Spleen (tissue), 11 donors: Measurements from ENCODE around the gene PDE6G. TPM values are rescaled to one million over a fixed set of nuclear protein-coding genes. Genes with fewer than 3 reads are reported as not detected.

Experiments used
- DNase-seq: peaks from one replicate; pipeline ENCODE4 v3.0.0-alpha.2; 2020
- H3K27ac ChIP-seq, 8 donors: fragments of 200-600 bp; sonication (generic) in 7 of 8; 1 replicate in 4 of 8; 2 replicates in 4 of 8; pipeline versions ENCODE4 v1.5.0 to v1.8.0; 2016 to 2021; ENCODE audit warnings: inconsistent platforms in 4 of 8, mild to moderate bottlenecking in 4 of 8, moderate library complexity in 1 of 8
- H3K27me3 ChIP-seq, 7 donors: fragments of 200-600 bp; sonication (generic) in 6 of 7; replicated peaks in 1 of 7; 1 replicate in 4 of 7; 2 replicates in 3 of 7; pipeline versions ENCODE4 v1.5.0 to v1.8.0; 2016 to 2021; ENCODE audit warnings: inconsistent platforms in 3 of 7, mild to moderate bottlenecking in 1 of 7
- H3K36me3 ChIP-seq, 6 donors: fragments of 200-600 bp; sonication (generic) in 5 of 6; 1 replicate in 4 of 6; 2 replicates in 2 of 6; pipeline versions ENCODE4 v1.5.0 to v1.8.0; 2016 to 2021; ENCODE audit warnings: inconsistent platforms in 2 of 6
- H3K4me1 ChIP-seq, 6 donors: fragments of 200-600 bp; sonication (generic) in 5 of 6; 1 replicate in 3 of 6; 2 replicates in 3 of 6; pipeline versions ENCODE4 v1.5.0 to v1.8.0; 2016 to 2021; ENCODE audit warnings: inconsistent platforms in 3 of 6
- H3K4me3 ChIP-seq, 8 donors: fragments of 200-600 bp; sonication (generic) in 7 of 8; 1 replicate in 4 of 8; 2 replicates in 4 of 8; pipeline versions ENCODE4 v1.5.0 to v1.8.0; 2016 to 2021; ENCODE audit warnings: inconsistent platforms in 4 of 8, mild to moderate bottlenecking in 4 of 8, moderate library complexity in 2 of 8
- H3K9me3 ChIP-seq, 8 donors: fragments of 200-600 bp; sonication (generic) in 7 of 8; 1 replicate in 4 of 8; 2 replicates in 4 of 8; pipeline versions ENCODE4 v1.5.0 to v1.8.0; 2016 to 2021; ENCODE audit warnings: inconsistent platforms in 4 of 8
- CTCF ChIP-seq, 11 experiments: fragments of 200-600 bp in 7 of 11; fragments of 450-650 bp in 4 of 11; sonication (generic) in 4 of 11; IDR thresholded peaks in 8 of 11; conservative IDR thresholded peaks in 3 of 11; 1 replicate in 7 of 11; 2 replicates in 4 of 11; pipeline versions ENCODE4 v1.4.0 to v1.8.0; 2016 to 2021; ENCODE audit warnings: antibody characterized with exemption in 11 of 11, inconsistent platforms in 4 of 11, mild to moderate bottlenecking in 1 of 11
- POLR2A ChIP-seq, 3 donors: fragments of 450-650 bp; IDR thresholded peaks; one replicate each; pipeline ENCODE4 v1.5.1; 2017; ENCODE audit warnings: antibody characterized with exemption in 3 of 3, mild to moderate bottlenecking in 1 of 3
- POLR2AphosphoS5 ChIP-seq, 3 donors: sonication (generic); formaldehyde crosslinking; IDR thresholded peaks; one replicate each; pipeline ENCODE4 v1.5.1; 2017; ENCODE audit warnings: antibody characterized with exemption in 3 of 3
- WGBS, 5 donors: extraction: QIAGEN DNeasy Blood & Tissue Kit in 3 of 5; methylation state at CpG; one replicate each; pipeline versions ENCODE4 v1.1.5 to v1.1.7; 2013 to 2018; 5-methylcytosine and 5-hydroxymethylcytosine counted together
- intact Hi-C: fragments of 100-400 bp; cut with DNase I; formaldehyde crosslinking; loops from one replicate; pipeline ENCODE4 v1.15.0; 2023; ENCODE audit warnings: low total_unique reads
- polyA plus RNA-seq, 3 donors: library from polyadenylated mRNA; stranded (reverse); fragments of 200-250 nt; gene quantifications; one replicate each; pipeline ENCODE4 v1.2.1, GENCODE V29; 2013
- total RNA-seq, 7 donors: library from RNA; depleted of rRNA in 3 of 7; stranded (reverse); fragments of >200 nt in 3 of 7; fragmentation: NEBNext Ultra II Directional in 4 of 7; extraction: Animal tissue kit (Norgen Biotek cat#: 25700) in 4 of 7; gene quantifications; one replicate each; pipeline versions ENCODE4 v1.1.0 to v1.2.1, GENCODE V29; 2016 to 2021
- donor health status: healthy with polysubstance abuse.
- donor health status: DM: no; HTN: no; CAD: no; lungs with moderate emphysema.
- donor health status: DM: no; HTN: no; CAD: no.
- donor health status: Bipolar disorder and iron deficiency.
- donor health status: healthy.
- donor health status: DM: no; HTN: no; CAD: no.
- donor health status: DM: yes; HTN: yes; CAD: no.

The PDE6G gene
- total and polyA plus RNA-seq, 10 donors = 6.7 to 27.0 (median 19.4) TPM

GRCh38 chr17:81648013-81648706, 8.2 kb downstream of the PDE6G start:
- H3K27me3 ChIP-seq = peaks cover 0 to 62% (median 36%) of the 10 kb centered on the region in 7 donors
- intact Hi-C loops = no loop called here
- no peaks in the 10 kb centered on the region for H3K36me3 ChIP-seq
- WGBS, 5 donors = 14 to 47% (median 19%) methylated on average over 8 to 78 of the region's 78 CpGs
- no peak for TF ChIP-seq POLR2A (IDR thresholded peaks at IDR 0.05)
- no peak for TF ChIP-seq POLR2AphosphoS5 (IDR thresholded peaks at IDR 0.05)
- TF ChIP-seq CTCF (IDR thresholded peaks at IDR 0.05 in 8 of 11, conservative IDR thresholded peaks at IDR 0.05 in 3 of 11) = no peak
- DNase-seq = no peak
- H3K27ac ChIP-seq = no peak overlapping the region
- H3K9me3 ChIP-seq = peaks cover 0 to 11% (median 0%) of the 10 kb centered on the region in 8 donors
- H3K4me3 ChIP-seq = peak overlapping the region in 1 of 8 donors; percentile 3
- peaks cover 0 to 11% (median 2%) of the 10 kb centered on the region in 6 donors for H3K4me1 ChIP-seq

- no peak for DNase-seq
Measured at GRCh38 chr17:81647640-81648012, 8.7 kb downstream of the PDE6G start.

GRCh38 chr17:81646869-81647600, 9.3 kb downstream of the PDE6G start:
- intact Hi-C loops = no loop called here
- Histone ChIP-seq H3K4me1 (peaks cover 0 to 4% (median 0%) of the 10 kb centered on the region in 6 donors), H3K27ac (no peak overlapping the region), H3K4me3 (no peak overlapping the region), H3K9me3 (peaks cover 0 to 11% (median 0%) of the 10 kb centered on the region in 8 donors), H3K36me3 (no peaks in the 10 kb centered on the region), H3K27me3 (peaks cover 0 to 52% (median 36%) of the 10 kb centered on the region in 7 donors)
- TF ChIP-seq POLR2AphosphoS5 (IDR thresholded peaks at IDR 0.05) = no peak
- no peak for TF ChIP-seq CTCF (IDR thresholded peaks at IDR 0.05 in 8 of 11, conservative IDR thresholded peaks at IDR 0.05 in 3 of 11)
- no peak for TF ChIP-seq POLR2A (IDR thresholded peaks at IDR 0.05)
- DNase-seq = no peak
- WGBS, 5 donors = 74 to 89% (median 79%) methylated on average over 12 of the region's 12 CpGs

More at GRCh38 chr17:81647640-81648012, 8.7 kb downstream of the PDE6G start:
- TF ChIP-seq CTCF (IDR thresholded peaks at IDR 0.05 in 8 of 11, conservative IDR thresholded peaks at IDR 0.05 in 3 of 11) = no peak
- TF ChIP-seq POLR2AphosphoS5 (IDR thresholded peaks at IDR 0.05) = no peak
- TF ChIP-seq POLR2A (IDR thresholded peaks at IDR 0.05) = no peak
- Histone ChIP-seq H3K27me3 (peaks cover 0 to 56% (median 36%) of the 10 kb centered on the region in 7 donors), H3K27ac (no peak overlapping the region), H3K4me3 (no peak overlapping the region), H3K9me3 (peaks cover 0 to 11% (median 0%) of the 10 kb centered on the region in 8 donors), H3K36me3 (no peaks in the 10 kb centered on the region), H3K4me1 (peaks cover 0 to 6% (median 0%) of the 10 kb centered on the region in 6 donors)
- WGBS, 5 donors = 47 to 75% (median 52%) methylated on average over 14 to 21 of the region's 21 CpGs
- intact Hi-C loops = no loop called here
